ENCODE data around the gene UGT2B15.
"Not testable (repeated sequence)": the region's sequence is repeated elsewhere in the genome, so short reads cannot be mapped to it uniquely, and the experiment has no call there.

The UGT2B15 gene

GRCh38 chr4:68655764-68656444, 14.5 kb downstream of the UGT2B15 start:
- no peak for DNase-seq

GRCh38 chr4:68654946-68655721, 15.3 kb downstream of the UGT2B15 start:
- DNase-seq = no peak

GRCh38 chr4:68651932-68652331, 18.5 kb downstream of the UGT2B15 start:
- DNase-seq = no peak

- DNase-seq = peak; percentile 41
Measured at GRCh38 chr4:68630371-68630770, 40.1 kb downstream of the UGT2B15 start.

- DNase-seq = not testable (repeated sequence)
Measured at GRCh38 chr4:68622731-68623130, 47.7 kb downstream of the UGT2B15 start.

GRCh38 chr4:68617003-68617698, 53.3 kb downstream of the UGT2B15 start:
- DNase-seq = no peak

GRCh38 chr4:68615699-68616422, 54.6 kb downstream of the UGT2B15 start:
- DNase-seq = no peak

- no peak for DNase-seq
Measured at GRCh38 chr4:68613752-68614151, 56.7 kb downstream of the UGT2B15 start.

- no peak for DNase-seq
Measured at GRCh38 chr4:68606240-68606639, 64.2 kb downstream of the UGT2B15 start.

GRCh38 chr4:68599150-68599549, 71.3 kb downstream of the UGT2B15 start:
- no peak for DNase-seq

GRCh38 chr4:68597482-68597881, 73.0 kb downstream of the UGT2B15 start:
- DNase-seq = no peak
